ENCODE data around the gene TOMM20L. TPM values are rescaled to one million over a fixed set of nuclear protein-coding genes. Genes with fewer than 3 reads are reported as not detected.

TOMM20L gene
- total and polyA plus RNA-seq, 9 donors, result 0.78 to 0.92 TPM; not detected in 7

DNA sequence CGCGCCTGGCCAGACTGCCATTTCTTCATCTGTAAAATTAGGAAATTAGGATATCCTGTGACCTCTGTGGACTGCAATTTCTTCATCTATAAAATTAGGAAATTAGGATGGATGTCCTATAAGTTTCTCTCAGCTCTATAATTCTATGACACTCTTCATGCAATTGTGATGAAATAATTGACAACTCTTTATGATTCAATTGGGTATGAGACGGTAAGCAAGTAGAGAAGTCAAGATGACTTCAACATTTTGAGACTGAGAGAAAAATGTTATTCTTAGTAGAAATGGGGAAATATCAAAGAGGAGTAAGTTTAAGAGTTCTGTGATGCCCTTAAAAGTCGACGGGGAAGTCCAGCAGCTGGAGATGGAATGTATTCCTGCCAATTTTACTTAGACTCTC lies 43.7 kb downstream of the TOMM20L start:
- WGBS, 3 donors, result 75 to 84% (median 79%) methylated on average over 5 of the region's 5 CpGs
- DNase-seq, result no peak
- Histone ChIP-seq H3K36me3 (no peaks in the 10 kb centered on the region), H3K27me3 (no peaks in the 10 kb centered on the region), H3K4me1 (ENCODE audit: insufficient read depth) (no peaks in the 10 kb centered on the region), H3K27ac (no peak overlapping the region), H3K9me3 (no peaks in the 10 kb centered on the region), H3K4me3 (no peak overlapping the region)
- intact Hi-C loops (cut with DNase I), result no loop called here
- TF ChIP-seq, protein P1, sequence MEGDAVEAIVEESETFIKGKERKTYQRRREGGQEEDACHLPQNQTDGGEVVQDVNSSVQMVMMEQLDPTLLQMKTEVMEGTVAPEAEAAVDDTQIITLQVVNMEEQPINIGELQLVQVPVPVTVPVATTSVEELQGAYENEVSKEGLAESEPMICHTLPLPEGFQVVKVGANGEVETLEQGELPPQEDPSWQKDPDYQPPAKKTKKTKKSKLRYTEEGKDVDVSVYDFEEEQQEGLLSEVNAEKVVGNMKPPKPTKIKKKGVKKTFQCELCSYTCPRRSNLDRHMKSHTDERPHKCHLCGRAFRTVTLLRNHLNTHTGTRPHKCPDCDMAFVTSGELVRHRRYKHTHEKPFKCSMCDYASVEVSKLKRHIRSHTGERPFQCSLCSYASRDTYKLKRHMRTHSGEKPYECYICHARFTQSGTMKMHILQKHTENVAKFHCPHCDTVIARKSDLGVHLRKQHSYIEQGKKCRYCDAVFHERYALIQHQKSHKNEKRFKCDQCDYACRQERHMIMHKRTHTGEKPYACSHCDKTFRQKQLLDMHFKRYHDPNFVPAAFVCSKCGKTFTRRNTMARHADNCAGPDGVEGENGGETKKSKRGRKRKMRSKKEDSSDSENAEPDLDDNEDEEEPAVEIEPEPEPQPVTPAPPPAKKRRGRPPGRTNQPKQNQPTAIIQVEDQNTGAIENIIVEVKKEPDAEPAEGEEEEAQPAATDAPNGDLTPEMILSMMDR (IDR thresholded peaks at IDR 0.05), result no peak
- TF ChIP-seq POLR2A (IDR thresholded peaks at IDR 0.05), result no peak
- TF ChIP-seq EP300 (IDR thresholded peaks at IDR 0.05), result no peak

DNA sequence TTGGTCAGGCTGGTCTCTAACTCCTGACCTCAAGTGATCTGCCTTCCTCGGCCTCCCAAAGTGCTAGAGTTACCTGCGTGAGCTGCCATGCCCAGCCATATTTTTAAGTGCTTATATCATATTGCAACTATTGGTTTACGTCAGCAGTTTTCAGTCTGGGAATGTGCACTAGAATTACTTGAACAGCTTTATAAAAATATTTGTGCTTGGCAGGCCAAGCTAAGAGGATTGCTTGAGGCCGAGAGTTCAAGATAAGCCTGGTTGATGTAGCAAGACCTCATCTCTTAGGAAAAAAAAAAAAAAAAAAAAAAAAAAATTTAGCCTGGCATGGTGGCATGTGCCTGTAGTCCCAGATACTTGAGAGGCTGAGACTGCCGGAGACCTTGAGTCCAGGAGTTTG lies 48.9 kb downstream of the TOMM20L start:
- H3K27ac ChIP-seq, result no peak overlapping the region
- no peak overlapping the region for H3K4me3 ChIP-seq
- H3K9me3 ChIP-seq, result no peaks in the 10 kb centered on the region
- no peak for DNase-seq
- no peaks in the 10 kb centered on the region for H3K27me3 ChIP-seq
- H3K4me1 ChIP-seq (ENCODE audit: insufficient read depth), result no peaks in the 10 kb centered on the region
- TF ChIP-seq, protein P1 (IDR thresholded peaks at IDR 0.05), result no peak
- TF ChIP-seq EP300 (IDR thresholded peaks at IDR 0.05), result no peak
- TF ChIP-seq POLR2A (IDR thresholded peaks at IDR 0.05), result no peak
- WGBS, 3 donors, result 68 to 81% (median 79%) methylated on average over 5 of the region's 5 CpGs
- no peaks in the 10 kb centered on the region for H3K36me3 ChIP-seq
- intact Hi-C loops (cut with DNase I), result no loop called here

DNA sequence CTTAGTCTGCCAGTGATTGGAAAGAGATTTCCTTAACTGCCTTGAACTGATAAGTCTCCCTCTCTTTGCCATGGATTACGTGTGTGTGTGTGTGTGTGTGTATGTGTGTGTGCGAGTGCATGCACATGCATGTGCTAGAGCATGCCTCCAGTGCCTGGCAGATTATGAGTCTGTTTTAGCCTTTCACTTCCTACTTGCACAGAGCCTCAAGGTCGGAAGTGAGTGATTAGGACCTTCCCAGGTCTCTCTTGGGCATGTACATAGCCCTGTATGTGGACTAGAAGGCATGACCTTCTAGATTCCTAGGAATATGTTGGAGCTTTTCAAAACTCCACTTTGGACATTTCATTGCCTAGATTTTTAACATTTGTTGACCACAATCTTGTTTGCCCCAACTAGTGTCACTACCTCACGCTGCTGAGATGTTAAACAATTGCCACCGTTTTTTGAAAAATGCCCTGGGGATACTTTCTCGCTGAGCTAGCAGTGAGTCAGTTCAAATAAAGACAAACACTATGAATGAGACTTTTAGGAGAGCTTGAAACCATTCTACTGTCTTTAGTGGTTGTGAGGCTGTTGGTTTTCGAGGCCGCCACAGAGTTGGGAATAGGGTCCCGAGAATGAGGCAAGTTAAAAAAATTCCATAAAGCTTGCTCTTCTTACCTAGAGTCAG lies 60.0 kb downstream of the TOMM20L start:
- Histone ChIP-seq H3K36me3 (no peaks in the 10 kb centered on the region), H3K9me3 (no peaks in the 10 kb centered on the region), H3K27ac (no peak overlapping the region), H3K4me1 (ENCODE audit: insufficient read depth) (no peaks in the 10 kb centered on the region), H3K27me3 (no peaks in the 10 kb centered on the region), H3K4me3 (no peak overlapping the region)
- WGBS, 3 donors, result 88 to 92% (median 90%) methylated on average over 9 of the region's 9 CpGs
- TF ChIP-seq EP300 (IDR thresholded peaks at IDR 0.05) (no peak), POLR2A (IDR thresholded peaks at IDR 0.05) (no peak)
- TF ChIP-seq, protein P1 (IDR thresholded peaks at IDR 0.05), result no peak
- intact Hi-C loops (cut with DNase I), result no loop called here
- DNase-seq, result no peak

Small RNA genes lying within 50 kb of the gene (small RNA-seq; reads per million reads assigned to genes)
- not detected for gene RF00019

Other genes with a start within 250 kb of the TOMM20L start
- gene ARMH4, start 243.7 kb upstream of the TOMM20L start, total RNA-seq, result 10 to 100 TPM in 5 of 7 donors, 1 to 10 TPM in 2; 6.3 to 22.5 (median 17.8) TPM
- 10 to 100 TPM in 1 of 2 donors, 1 to 10 TPM in 1; 4.6 to 14.2 TPM for gene ARMH4, start 243.7 kb upstream of the TOMM20L start, polyA plus RNA-seq
- gene ACTR10, start 195.8 kb upstream of the TOMM20L start, total RNA-seq, result 10 to 100 TPM; 54.1 to 87.3 (median 71.2) TPM
- gene ACTR10, start 195.8 kb upstream of the TOMM20L start, polyA plus RNA-seq, result 100 to 1,000 TPM in 1 of 2 donors, 10 to 100 TPM in 1; 80.1 to 105 TPM
- 100 to 1,000 TPM in 3 of 7 donors, 10 to 100 TPM in 4; 68.5 to 136 (median 93.4) TPM for gene PSMA3, start 151.1 kb upstream of the TOMM20L start, total RNA-seq
- gene PSMA3, start 151.1 kb upstream of the TOMM20L start, polyA plus RNA-seq, result 10 to 100 TPM; 68.1 to 75.6 TPM
- 10 to 100 TPM; 17.8 to 29.2 (median 25.8) TPM for gene ARID4A, start 97.4 kb upstream of the TOMM20L start, total RNA-seq
- 10 to 100 TPM; 10.1 to 15.7 TPM for gene ARID4A, start 97.4 kb upstream of the TOMM20L start, polyA plus RNA-seq
- gene TIMM9, start 31.6 kb downstream of the TOMM20L start, total RNA-seq, result 10 to 100 TPM; 32.8 to 64.0 (median 41.5) TPM
- gene TIMM9, start 31.6 kb downstream of the TOMM20L start, polyA plus RNA-seq, result 10 to 100 TPM; 76.7 to 92.6 TPM
- gene KIAA0586, start 31.8 kb downstream of the TOMM20L start, total RNA-seq, result 10 to 100 TPM in 5 of 7 donors, 1 to 10 TPM in 2; 8.0 to 19.1 (median 14.3) TPM
- 10 to 100 TPM in 1 of 2 donors, 1 to 10 TPM in 1; 4.6 to 11.6 TPM for gene KIAA0586, start 31.8 kb downstream of the TOMM20L start, polyA plus RNA-seq
- gene DACT1, start 242.0 kb downstream of the TOMM20L start, total RNA-seq, result 10 to 100 TPM; 15.5 to 39.3 (median 22.7) TPM
- 10 to 100 TPM; 21.0 to 37.0 TPM for gene DACT1, start 242.0 kb downstream of the TOMM20L start, polyA plus RNA-seq